UCSD-AML1 (cell line): ENCODE measurements around the gene ARL15.
"Not testable (repeated sequence)": the region's sequence is repeated elsewhere in the genome, so short reads cannot be mapped to it uniquely, and the experiment has no call there.

Experiments used
- DNase-seq: peaks from one replicate; lab custom pipeline; 2025; ENCODE audit not compliant: unreplicated experiment; lab: John Stamatoyannopoulos, UW

Gene ARL15

GRCh38 chr5:54310433-54311175 is at the start of gene ARL15:
ARL15 (minus strand) TSS chr5:54310573.
- DNase-seq = peak; percentile 97

DNA sequence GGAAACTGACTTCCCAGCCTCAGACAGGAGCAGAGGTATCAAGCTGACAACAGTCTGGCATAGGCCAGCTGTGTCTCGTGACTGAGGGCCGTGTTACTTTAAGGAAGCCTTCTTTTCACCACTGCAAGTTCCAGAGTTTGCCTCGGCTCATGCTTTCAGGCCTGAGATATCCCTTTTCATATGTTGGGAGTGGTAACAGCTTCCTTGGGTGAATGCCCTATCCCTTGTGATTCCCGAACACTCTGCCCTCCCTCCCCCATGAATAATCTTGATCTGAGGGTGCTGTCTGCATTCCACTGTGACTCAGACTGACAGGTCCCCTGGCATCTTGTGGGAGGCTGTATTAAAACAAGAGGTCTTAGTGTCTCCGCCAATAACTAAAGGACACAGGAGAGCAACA is 49.7 kb upstream of the ARL15 start:
- no peak for DNase-seq

- DNase-seq = no peak
Measured at GRCh38 chr5:54357408-54358058, 47.2 kb upstream of the ARL15 start.

DNA sequence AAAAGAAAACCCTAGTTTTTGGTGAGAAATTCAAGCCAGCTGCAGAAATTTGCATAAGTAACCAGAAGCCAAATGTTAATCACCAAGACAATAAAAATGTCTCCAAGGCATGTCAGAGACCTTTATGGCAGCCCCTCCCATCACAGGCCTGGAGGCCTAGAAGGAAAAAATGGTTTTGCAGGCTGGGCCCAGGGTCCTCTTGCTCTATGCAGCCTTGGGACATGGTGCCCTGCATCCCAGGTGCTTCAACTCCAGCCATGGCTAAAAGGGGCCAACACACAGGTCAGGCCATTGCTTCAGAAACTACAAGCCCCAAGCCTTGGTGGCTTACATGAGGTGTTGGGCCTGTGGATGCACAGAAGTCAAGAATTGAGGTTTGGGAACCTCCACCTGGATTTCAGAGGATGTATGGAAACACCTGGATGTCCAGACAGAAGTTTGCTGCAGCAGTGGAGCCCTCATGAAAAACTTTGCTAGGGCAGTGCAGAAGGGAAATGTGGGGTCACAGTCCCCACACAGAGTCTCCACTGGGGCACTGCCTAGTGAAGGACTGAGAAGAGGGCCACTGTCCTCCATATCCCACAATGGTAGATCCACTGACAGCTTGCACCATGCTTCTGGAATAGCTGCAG is 43.7 kb upstream of the ARL15 start:
- DNase-seq = not testable (repeated sequence)

GRCh38 chr5:54352580-54352979 is 42.2 kb upstream of the ARL15 start:
- not testable (repeated sequence) for DNase-seq

DNA sequence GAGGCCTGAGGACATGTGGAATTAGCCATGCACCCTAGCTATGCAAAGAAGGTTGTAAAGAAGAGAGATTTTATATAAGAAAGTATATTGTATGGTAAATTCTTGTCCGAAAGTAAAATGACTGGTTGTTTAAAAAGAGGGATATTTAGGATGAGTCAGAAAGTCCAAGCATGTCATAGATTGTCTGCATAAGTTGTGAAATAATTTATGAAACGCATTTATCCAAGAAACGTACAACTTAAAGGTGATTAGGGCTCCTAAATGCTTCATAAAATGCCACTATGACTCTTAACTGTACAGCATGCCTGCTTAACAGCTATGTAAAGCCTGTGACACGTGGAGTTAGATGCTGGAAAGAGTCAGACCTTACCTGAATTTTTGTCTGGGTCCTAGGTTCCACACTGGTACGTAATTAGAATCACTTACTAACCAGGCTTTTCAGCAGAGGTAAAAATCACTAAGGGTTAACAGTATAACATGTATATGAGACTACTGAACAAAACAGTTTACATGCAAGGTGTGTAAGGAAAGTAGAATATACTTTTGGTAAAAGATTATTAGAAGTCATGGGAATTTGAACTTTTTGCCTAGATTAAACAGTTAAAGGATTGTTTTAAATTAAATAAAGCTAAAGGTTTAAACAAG is 37.0 kb upstream of the ARL15 start:
- no peak for DNase-seq

- DNase-seq = no peak
Measured at GRCh38 chr5:54344653-54345052, 34.3 kb upstream of the ARL15 start.

DNA sequence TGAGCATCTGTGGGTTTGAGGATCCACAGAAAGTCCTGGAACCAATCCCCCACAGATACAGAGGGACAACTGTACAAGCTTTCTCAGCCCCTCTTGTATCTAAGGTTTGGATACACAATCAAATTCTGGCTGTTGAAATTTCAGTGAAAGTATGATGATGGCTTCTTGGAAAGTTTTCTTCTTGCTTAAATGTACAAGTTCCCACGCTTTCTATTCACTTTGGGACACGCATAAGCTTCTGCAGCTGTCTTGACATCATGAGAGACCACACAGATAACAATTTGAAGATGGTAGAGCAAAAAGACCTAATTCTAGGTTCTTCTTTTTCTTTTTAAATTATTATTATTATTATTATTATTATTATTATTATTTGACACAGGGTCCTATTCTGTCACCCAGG is 31.6 kb upstream of the ARL15 start:
- DNase-seq = no peak

DNA sequence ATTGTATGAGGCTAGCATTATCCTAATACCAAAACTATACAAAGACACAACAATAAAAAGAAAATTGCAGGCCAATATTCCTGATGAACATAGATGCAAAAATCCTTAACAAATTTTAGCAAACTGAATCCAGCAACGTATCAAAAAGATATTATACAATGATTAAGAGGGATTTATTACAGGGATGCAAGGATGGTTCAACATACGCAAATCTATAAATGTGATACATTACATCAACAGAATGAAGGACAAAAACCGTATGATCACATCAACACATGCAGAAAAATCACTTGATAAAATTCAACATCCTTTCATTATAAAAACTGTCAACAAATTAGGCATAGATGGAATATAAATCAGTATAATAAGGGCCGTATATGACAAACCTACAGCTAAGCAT is 27.1 kb upstream of the ARL15 start:
- no peak for DNase-seq

GRCh38 chr5:54332720-54333119 is 22.3 kb upstream of the ARL15 start:
- DNase-seq = no peak

- no peak for DNase-seq
Measured at GRCh38 chr5:54329731-54330709, 19.6 kb upstream of the ARL15 start.

DNA sequence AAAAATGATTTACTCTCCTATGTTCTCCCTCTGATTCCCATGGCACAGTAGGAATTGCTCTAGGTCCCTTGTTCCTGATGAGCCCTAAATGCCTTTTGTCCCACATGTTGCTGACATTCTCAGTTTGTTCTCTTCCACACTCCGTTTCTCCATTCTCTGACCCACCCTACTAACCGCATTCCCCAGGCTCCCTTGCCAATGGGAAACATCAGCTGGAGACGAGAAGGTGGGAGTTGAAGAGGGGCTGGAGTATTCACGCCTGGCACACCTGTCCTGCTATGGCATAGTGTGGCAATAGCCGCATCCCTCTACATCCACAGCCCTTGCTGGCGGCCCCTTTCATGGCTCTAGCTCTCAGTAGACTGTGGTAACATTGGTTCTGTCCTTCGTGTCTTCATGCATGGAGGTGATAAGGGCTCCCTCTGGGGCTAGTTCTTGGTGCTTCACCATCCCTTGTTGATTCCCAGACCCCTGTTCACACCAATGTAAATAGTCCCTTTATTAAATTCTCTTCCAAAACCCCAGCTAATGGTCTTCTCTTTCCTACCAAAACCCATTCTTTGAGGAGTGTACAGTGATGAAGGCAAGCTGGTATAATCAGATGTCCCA is 16.4 kb upstream of the ARL15 start:
- no peak for DNase-seq

DNA sequence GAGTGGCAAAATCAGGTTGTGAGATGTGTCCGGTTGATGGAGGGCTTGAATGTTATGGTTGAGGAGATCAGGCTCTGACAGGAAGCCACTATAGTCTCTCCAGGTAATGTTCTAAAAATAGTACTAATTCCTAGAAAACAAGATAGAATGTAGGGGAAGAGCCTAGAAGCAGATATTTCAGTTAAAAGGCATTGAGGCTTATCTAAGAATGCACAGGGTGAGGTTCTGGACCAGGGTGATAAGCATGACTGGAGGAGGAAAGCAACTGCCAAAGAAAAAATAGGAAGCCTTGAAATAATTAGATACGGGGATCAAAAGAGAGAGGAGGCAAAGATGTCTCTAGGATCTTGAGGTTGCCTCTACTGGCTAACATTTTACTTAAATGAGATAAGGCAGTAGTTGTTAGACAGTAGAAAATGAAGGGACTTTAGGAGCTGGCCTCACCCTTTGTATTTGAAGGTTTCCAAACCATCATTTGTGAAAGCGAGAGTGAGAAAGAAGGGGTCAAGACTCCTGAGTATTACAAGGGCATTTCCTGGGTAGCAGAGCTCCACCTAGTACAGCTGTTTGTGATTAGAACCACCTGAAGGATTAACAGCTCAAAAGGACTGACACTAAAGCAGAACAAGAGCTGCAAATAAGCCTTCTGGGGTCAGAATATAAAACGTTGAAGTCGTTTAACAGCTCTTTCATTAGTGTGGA is 15.4 kb upstream of the ARL15 start:
- DNase-seq = no peak

DNA sequence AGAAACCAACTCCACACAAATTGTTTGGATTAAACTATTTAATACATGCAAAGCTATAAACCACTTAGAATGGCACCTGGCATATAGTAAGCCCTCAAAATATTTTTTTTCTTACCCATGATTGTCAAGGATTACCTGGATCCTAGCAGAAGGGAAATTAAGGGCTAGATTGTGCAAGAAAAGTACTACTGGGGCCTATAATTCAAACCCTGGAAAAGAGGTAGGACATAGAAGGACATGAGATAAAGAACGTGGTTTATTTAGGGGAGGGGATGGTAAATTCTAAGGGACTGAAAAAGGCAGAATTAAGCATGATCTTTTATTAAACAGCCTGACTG is 14.9 kb upstream of the ARL15 start:
- no peak for DNase-seq

GRCh38 chr5:54324651-54325271 is 14.4 kb upstream of the ARL15 start:
- no peak for DNase-seq

DNA sequence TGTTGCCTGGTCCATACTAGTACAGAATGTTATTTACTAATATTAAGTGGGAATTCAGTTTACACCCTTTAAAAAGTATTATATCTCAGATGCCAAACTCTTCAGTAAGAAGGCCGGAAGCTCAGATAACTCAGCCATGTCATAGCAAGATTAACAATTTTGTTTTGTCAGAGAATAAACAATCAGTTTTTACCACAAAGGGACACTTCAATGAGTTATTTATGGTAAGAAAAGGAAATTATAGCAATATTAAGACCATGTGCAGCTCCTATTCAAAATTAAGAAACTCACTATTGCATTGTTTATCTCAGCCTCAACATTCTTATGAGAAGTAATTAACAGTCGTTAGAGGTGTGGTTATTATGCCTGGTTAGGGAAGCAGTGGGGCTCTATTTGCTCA is 13.1 kb upstream of the ARL15 start:
- no peak for DNase-seq

- DNase-seq = no peak
Measured at GRCh38 chr5:54320256-54320655, 9.9 kb upstream of the ARL15 start.

DNA sequence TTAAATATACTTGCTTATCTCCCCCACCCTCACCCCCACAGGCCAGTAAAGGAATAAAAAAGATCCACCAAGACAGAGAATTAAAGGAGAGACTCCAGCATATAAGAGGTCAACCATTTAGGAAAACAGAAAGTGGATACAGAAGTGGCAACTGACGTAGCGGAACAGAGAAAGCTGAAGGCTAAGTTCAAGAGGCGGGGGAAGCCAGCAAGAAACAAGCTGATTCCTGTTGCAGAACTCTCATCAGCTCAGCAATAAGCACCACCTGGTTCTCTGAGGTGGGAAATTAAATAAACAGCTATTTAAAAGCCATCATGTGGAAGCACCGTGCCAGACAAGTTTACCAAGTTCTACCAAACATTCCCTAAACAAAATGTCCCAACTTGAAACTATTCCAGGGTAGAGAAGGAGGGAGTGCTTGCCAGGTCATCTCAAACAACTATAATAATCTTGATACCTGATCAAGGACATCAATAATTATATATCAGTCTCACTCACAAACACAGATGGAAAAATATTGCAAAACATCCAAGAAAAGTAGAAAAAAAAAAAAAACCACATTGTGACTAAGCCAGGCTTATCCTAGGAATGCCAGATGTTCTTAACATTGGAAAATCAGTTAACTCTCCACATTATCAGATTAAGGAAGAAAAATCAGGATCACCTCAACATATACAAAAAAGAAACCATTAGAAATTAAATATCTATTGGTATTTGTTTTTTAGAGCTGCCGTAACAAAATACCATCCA is 7.3 kb upstream of the ARL15 start:
- DNase-seq = no peak
